ENCODE data around the gene GEMIN2.
A peak's percentile ranks its signal among the peaks of the same experiment; 100 is the strongest.
"Not testable (repeated sequence)": the region's sequence is repeated elsewhere in the genome, so short reads cannot be mapped to it uniquely, and the experiment has no call there.

GEMIN2 gene

GRCh38 chr14:39114073-39114838 is at the start of gene GEMIN2:
GEMIN2 (plus strand) TSS chr14:39114323; CDS start chr14:39114339, 16 bp downstream.
- DNase-seq: peak; percentile 90

- DNase-seq: not testable (repeated sequence)
Measured at GRCh38 chr14:39069169-39069805, 44.8 kb upstream of the GEMIN2 start.

- DNase-seq: no peak
Measured at GRCh38 chr14:39069923-39070322, 44.2 kb upstream of the GEMIN2 start.

- no peak for DNase-seq
Measured at GRCh38 chr14:39071096-39071495, 43.0 kb upstream of the GEMIN2 start.

- DNase-seq: no peak
Measured at GRCh38 chr14:39080886-39081285, 33.2 kb upstream of the GEMIN2 start.

- DNase-seq: no peak
Measured at GRCh38 chr14:39083127-39083526, 31.0 kb upstream of the GEMIN2 start.

- no peak for DNase-seq
Measured at GRCh38 chr14:39085933-39086332, 28.2 kb upstream of the GEMIN2 start.

- no peak for DNase-seq
Measured at GRCh38 chr14:39087493-39087892, 26.6 kb upstream of the GEMIN2 start.

GRCh38 chr14:39090548-39091111 is 23.5 kb upstream of the GEMIN2 start:
- no peak for DNase-seq

- DNase-seq: no peak
Measured at GRCh38 chr14:39091716-39092115, 22.4 kb upstream of the GEMIN2 start.

- no peak for DNase-seq
Measured at GRCh38 chr14:39094515-39094914, 19.6 kb upstream of the GEMIN2 start.

- DNase-seq: no peak
Measured at GRCh38 chr14:39097159-39097558, 17.0 kb upstream of the GEMIN2 start.

GRCh38 chr14:39099215-39099614 is 14.9 kb upstream of the GEMIN2 start:
- DNase-seq: not testable (repeated sequence)

GRCh38 chr14:39099748-39100147 is 14.4 kb upstream of the GEMIN2 start:
- no peak for DNase-seq

GRCh38 chr14:39102265-39102968 is 11.7 kb upstream of the GEMIN2 start:
- DNase-seq: no peak

GRCh38 chr14:39102969-39103957 is 10.9 kb upstream of the GEMIN2 start, which contains the start of gene SEC23A:
SEC23A (minus strand) TSS chr14:39103235; CDS start chr14:39096118, 7,117 bp downstream.
- peak; percentile 71 for DNase-seq

- DNase-seq: not testable (repeated sequence)
Measured at GRCh38 chr14:39104078-39104801, 9.9 kb upstream of the GEMIN2 start.

- DNase-seq: no peak
Measured at GRCh38 chr14:39107591-39107996, 6.5 kb upstream of the GEMIN2 start.

GRCh38 chr14:39108791-39109190 is 5.3 kb upstream of the GEMIN2 start:
- no peak for DNase-seq

- no peak for DNase-seq
Measured at GRCh38 chr14:39109893-39110715, 4.0 kb upstream of the GEMIN2 start.
